KBM-7 (cell line): ENCODE measurements around the gene CNMD.

ENCODE experiments used
- DNase-seq: peaks from one replicate; pipeline ENCODE4 v3.0.0-alpha.2; 2015
- in situ Hi-C: fragments of 300-500 bp; cut with MboI; formaldehyde crosslinking; loops from 2 replicates; pipeline ENCODE4 v1.14.3; 2020; ENCODE audit warnings: low sequenced_read_pairs, low pct_unique_long_range_greater_than_20kb, mixed read lengths

The CNMD gene

GRCh38 chr13:52739468-52740071, at the start of gene CNMD:
Gene CNMD, minus strand, starts transcription at chr13:52739820. Its CDS starts 119 bp downstream, at chr13:52739701.
- DNase-seq, result no peak
- in situ Hi-C loops, result no loop called here

GRCh38 chr13:52788011-52788410, 48.4 kb upstream of the CNMD start:
- in situ Hi-C loops, result no loop called here
- no peak for DNase-seq

GRCh38 chr13:52787235-52787634, 47.6 kb upstream of the CNMD start:
- DNase-seq, result no peak
- in situ Hi-C loops, result no loop called here

- in situ Hi-C loops, result no loop called here
- DNase-seq, result no peak
These were observed 47.1 kb upstream of the CNMD start for GRCh38 chr13:52786766-52787165.

- no peak for DNase-seq
- in situ Hi-C loops, result no loop called here
These were observed 46.1 kb upstream of the CNMD start for GRCh38 chr13:52785739-52786138.

- in situ Hi-C loops, result no loop called here
- no peak for DNase-seq
These were observed 45.1 kb upstream of the CNMD start for GRCh38 chr13:52784591-52785340.

- DNase-seq, result no peak
- in situ Hi-C loops, result no loop called here
These were observed 44.3 kb upstream of the CNMD start for GRCh38 chr13:52783943-52784342.

GRCh38 chr13:52782471-52783448, 43.1 kb upstream of the CNMD start:
- no peak for DNase-seq
- in situ Hi-C loops, result no loop called here

GRCh38 chr13:52780611-52781010, 41.0 kb upstream of the CNMD start:
- in situ Hi-C loops, result no loop called here

GRCh38 chr13:52780092-52780491, 40.5 kb upstream of the CNMD start:
- in situ Hi-C loops, result no loop called here
- DNase-seq, result no peak

More at GRCh38 chr13:52780611-52781010, 41.0 kb upstream of the CNMD start:
- no peak for DNase-seq

GRCh38 chr13:52779103-52779502, 39.5 kb upstream of the CNMD start:
- in situ Hi-C loops, result no loop called here
- no peak for DNase-seq

GRCh38 chr13:52776726-52777125, 37.1 kb upstream of the CNMD start:
- in situ Hi-C loops, result no loop called here
- no peak for DNase-seq

GRCh38 chr13:52775511-52775910, 35.9 kb upstream of the CNMD start:
- no peak for DNase-seq
- in situ Hi-C loops, result no loop called here

GRCh38 chr13:52767949-52768516, 28.4 kb upstream of the CNMD start:
- in situ Hi-C loops, result no loop called here
- no peak for DNase-seq

- in situ Hi-C loops, result no loop called here
- DNase-seq, result no peak
These were observed 26.2 kb upstream of the CNMD start for GRCh38 chr13:52765611-52766390.

- DNase-seq, result no peak
- in situ Hi-C loops, result no loop called here
These were observed 20.5 kb upstream of the CNMD start for GRCh38 chr13:52760077-52760476.

GRCh38 chr13:52758114-52758513, 18.5 kb upstream of the CNMD start:
- DNase-seq, result no peak
- in situ Hi-C loops, result no loop called here

GRCh38 chr13:52751196-52751595, 11.6 kb upstream of the CNMD start:
- in situ Hi-C loops, result no loop called here
- no peak for DNase-seq

- no peak for DNase-seq
- in situ Hi-C loops, result no loop called here
These were observed 11.1 kb upstream of the CNMD start for GRCh38 chr13:52750713-52751112.
